ENCODE data around the gene OLFML1. TPM values are rescaled to one million over a fixed set of nuclear protein-coding genes. Genes with fewer than 3 reads are reported as not detected.

Gene OLFML1
- total and polyA plus RNA-seq, 2 of the 13 experiments (the other 11 are each of a cell fraction or from before 2014, with no cell fraction given) = 0.89 to 0.90 TPM

DNA sequence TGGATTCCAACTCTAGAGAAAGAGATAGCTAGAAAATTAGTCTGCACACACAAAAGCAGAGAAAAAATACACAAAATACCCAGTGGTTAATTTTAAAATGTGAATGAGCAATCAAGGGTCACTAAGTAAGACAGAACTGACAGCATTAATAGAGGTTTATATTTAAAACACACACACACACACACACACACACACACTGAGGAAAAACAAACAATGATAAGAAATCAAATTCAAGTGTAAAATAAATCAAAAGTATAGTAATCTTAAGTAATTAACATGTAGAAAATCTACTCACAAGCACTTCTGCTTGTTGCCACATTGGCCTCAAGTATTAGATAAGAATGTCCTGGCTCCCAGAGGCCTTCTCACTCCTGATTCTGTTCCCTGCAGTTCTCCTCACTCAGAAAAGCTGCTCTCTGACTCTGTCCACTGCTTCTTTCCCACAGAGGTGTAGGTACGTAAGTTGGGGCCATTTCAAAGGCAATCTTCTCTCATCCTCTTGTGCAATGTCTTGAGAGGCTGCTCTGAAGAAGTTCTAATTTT lies 33.3 kb upstream of the OLFML1 start:
- Histone ChIP-seq H3K27me3 (ENCODE audit: control insufficient read depth in 1 of 2, insufficient read depth in 2 of 2, low read length in 2 of 2) (peaks cover 0 to 10% of the 10 kb centered on the region in 2 experiments; a peak in 1 of 5 replicates), H3K4me1 (ENCODE audit: insufficient read depth, low read length) (no peaks in the 10 kb centered on the region), H3K4me3 (replicated peaks in 1 of 3; ENCODE audit: insufficient read depth in 1 of 3, low read depth in 2 of 3, low read length in 3 of 3) (no peak overlapping the region), H4K20me1 (ENCODE audit: insufficient read depth, low read length) (no peaks in the 10 kb centered on the region), H2AFZ (ENCODE audit: low read length) (no peak overlapping the region), H3K9ac (ENCODE audit: insufficient read depth, low read depth, low read length) (no peak overlapping the region), H3K27ac (ENCODE audit: extremely low read length, insufficient read depth, low read length) (no peak overlapping the region), H3K9me3 (ENCODE audit: low read length) (no peaks in the 10 kb centered on the region), H3K4me2 (ENCODE audit: low read depth, low read length) (no peak overlapping the region), H3K79me2 (ENCODE audit: insufficient read depth, low read length) (no peaks in the 10 kb centered on the region), H3K36me3 (replicated peaks in 1 of 2; ENCODE audit: control insufficient read depth in 1 of 2, insufficient read depth in 2 of 2, low read length in 2 of 2) (no peaks in the 10 kb centered on the region)
- ChIA-PET POLR2A (no interaction called here), CTCF (ENCODE audit: low intra/inter-chr PET ratio, low total read pairs) (no interaction called here)
- intact Hi-C loops (cut with micrococcal nuclease; ENCODE audit: unreplicated experiment) = no loop called here
- FAIRE-seq = no peak
- no TSS peak for BruUV-seq (replicated peaks)
- in situ Hi-C loops (cut with HindIII; ENCODE audit: extremely low pct_ligation_motif_present, low pct_unique_long_range_greater_than_20kb) = no loop called here
- no peak for ATAC-seq
- WGBS (ENCODE audit: low lambda C conversion rate) = 10% methylated on average over 1 of the region's 1 CpG
- TF ChIP-seq RFXAP (CRISPR knock-in tag; IDR thresholded peaks at IDR 0.05; ENCODE audit: borderline replicate concordance) = no peak
- no peak for TF ChIP-seq HOXD1 (CRISPR knock-in tag; IDR thresholded peaks at IDR 0.05)
- no peak for TF ChIP-seq CEBPG (CRISPR knock-in tag; IDR thresholded peaks at IDR 0.05)
- TF ChIP-seq, protein P1, sequence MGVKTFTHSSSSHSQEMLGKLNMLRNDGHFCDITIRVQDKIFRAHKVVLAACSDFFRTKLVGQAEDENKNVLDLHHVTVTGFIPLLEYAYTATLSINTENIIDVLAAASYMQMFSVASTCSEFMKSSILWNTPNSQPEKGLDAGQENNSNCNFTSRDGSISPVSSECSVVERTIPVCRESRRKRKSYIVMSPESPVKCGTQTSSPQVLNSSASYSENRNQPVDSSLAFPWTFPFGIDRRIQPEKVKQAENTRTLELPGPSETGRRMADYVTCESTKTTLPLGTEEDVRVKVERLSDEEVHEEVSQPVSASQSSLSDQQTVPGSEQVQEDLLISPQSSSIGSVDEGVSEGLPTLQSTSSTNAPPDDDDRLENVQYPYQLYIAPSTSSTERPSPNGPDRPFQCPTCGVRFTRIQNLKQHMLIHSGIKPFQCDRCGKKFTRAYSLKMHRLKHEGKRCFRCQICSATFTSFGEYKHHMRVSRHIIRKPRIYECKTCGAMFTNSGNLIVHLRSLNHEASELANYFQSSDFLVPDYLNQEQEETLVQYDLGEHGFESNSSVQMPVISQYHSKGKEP (CRISPR knock-in tag; IDR thresholded peaks at IDR 0.05) = no peak
- no peak for TF ChIP-seq RFXANK (CRISPR knock-in tag; IDR thresholded peaks at IDR 0.05)
- TF ChIP-seq, protein P2, sequence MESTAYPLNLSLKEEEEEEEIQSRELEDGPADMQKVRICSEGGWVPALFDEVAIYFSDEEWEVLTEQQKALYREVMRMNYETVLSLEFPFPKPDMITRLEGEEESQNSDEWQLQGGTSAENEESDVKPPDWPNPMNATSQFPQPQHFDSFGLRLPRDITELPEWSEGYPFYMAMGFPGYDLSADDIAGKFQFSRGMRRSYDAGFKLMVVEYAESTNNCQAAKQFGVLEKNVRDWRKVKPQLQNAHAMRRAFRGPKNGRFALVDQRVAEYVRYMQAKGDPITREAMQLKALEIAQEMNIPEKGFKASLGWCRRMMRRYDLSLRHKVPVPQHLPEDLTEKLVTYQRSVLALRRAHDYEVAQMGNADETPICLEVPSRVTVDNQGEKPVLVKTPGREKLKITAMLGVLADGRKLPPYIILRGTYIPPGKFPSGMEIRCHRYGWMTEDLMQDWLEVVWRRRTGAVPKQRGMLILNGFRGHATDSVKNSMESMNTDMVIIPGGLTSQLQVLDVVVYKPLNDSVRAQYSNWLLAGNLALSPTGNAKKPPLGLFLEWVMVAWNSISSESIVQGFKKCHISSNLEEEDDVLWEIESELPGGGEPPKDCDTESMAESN (CRISPR knock-in tag; conservative IDR thresholded peaks at IDR 0.05) = no peak
- TF ChIP-seq, protein P3, sequence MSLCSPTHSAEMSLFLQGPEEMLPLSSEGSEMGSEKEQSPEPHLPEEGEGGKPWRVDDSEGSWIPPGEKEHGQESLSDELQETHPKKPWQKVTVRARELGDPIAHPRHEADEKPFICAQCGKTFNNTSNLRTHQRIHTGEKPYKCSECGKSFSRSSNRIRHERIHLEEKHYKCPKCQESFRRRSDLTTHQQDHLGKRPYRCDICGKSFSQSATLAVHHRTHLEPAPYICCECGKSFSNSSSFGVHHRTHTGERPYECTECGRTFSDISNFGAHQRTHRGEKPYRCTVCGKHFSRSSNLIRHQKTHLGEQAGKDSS (CRISPR knock-in tag; IDR thresholded peaks at IDR 0.05; ENCODE audit: borderline replicate concordance, low read depth) = no peak
- TF ChIP-seq JUNB (CRISPR knock-in tag; IDR thresholded peaks at IDR 0.05; ENCODE audit: borderline replicate concordance) = no peak
- no peak for DNase-seq (ENCODE audit: low spot score)

All from HepG2 (cell line).